GM19468 (cell line): Measurements from ENCODE around the gene TMEM80.
"Not testable (repeated sequence)": the region's sequence is repeated elsewhere in the genome, so short reads cannot be mapped to it uniquely, and the experiment has no call there.

Experiments
- ATAC-seq: cut with Tn5 transposase; IDR thresholded peaks from one replicate; pipeline ENCODE4 v1.9.1; 2021; ENCODE audit warnings: mild to moderate bottlenecking, moderate library complexity, moderate number of reproducible peaks; ENCODE audit not compliant: unreplicated experiment; ENCODE audit errors: extremely low read depth

Gene TMEM80

GRCh38 chr11:720017-720641 lies 24.5 kb downstream of the TMEM80 start:
- ATAC-seq: no peak

- ATAC-seq: no peak
Measured at GRCh38 chr11:720642-721246, 25.1 kb downstream of the TMEM80 start.

- ATAC-seq: no peak
Measured at GRCh38 chr11:721247-721740, 25.7 kb downstream of the TMEM80 start.

DNA sequence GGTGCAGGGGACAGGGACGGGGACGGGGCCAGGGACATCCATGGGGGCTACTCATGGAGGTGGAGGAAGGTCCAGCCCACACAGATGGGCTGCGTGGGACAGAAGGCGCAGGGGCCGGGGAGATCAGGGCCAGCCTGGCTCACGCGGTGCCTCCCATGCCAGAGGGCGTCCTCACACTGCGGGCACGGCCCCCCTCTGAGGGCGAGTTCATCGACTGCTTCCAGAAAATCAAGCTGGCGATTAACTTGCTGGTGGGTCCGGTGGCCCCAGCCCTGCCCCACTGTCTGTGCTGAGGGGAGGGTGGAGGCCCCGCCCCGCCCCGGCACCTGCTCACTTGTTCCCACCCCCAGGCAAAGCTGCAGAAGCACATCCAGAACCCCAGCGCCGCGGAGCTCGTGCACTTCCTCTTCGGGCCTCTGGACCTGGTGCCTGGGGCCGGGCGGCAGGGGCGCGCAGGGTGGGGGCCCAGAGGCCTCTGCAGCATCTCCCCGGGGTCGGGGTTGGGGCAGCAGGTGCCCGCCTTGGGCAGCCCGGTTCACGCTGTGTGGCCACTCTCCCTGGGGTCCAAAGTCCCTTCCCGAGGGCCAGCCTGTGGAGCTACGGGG lies 26.2 kb downstream of the TMEM80 start:
- ATAC-seq: no peak

DNA sequence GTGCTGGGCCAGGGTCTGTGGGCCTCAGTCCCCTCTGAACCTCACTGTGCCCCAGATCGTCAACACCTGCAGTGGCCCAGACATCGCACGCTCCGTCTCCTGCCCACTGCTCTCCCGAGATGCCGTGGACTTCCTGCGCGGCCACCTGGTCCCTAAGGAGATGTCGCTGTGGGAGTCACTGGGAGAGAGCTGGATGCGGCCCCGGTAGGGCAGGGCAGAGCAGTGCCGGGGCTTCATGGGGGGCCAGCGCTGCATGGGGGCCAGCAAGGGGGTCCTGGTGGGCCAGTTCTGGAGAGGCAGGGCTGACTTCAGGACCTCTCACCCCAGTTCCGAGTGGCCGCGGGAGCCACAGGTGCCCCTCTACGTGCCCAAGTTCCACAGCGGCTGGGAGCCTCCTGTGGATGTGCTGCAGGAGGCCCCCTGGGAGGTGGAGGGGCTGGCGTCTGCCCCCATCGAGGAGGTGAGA lies 26.8 kb downstream of the TMEM80 start:
- no peak for ATAC-seq

- no peak for ATAC-seq
Measured at GRCh38 chr11:723120-723883, 27.7 kb downstream of the TMEM80 start.

DNA sequence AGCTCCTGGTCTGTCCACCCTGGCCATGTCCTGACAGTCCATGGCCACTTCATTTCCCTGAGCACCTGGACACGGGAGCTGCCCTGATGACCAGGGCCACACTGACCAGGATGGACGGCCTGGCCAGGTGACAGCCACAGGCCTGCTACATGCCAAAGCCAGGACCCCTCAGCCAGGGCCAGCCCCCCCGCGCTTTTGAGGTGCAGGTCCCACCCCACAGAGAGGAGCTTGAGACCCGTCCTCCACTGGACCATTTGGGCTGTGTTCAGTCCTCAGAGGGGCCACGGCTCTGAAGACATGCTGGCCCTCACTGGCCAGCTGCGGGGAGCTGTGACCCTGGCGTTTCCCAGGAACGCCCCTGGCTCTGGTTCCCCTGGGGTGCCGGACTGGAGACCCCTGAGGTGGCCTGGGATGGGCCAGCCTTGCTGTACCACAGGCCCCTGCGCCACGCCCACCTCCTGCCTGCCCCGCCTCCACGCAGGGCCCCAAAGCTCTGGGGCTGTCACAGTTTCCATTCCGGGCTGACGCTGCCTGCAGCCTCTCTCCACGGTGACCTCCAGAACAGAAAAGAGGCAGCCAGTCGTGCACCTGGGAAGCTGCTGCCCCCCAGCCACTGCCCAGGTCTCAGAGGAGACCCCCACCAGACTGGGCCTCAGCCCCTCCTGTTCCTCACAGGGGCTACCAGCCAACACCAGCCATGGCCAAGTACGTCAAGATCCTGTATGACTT lies 28.6 kb downstream of the TMEM80 start:
- ATAC-seq: no peak

GRCh38 chr11:724778-725386 lies 29.3 kb downstream of the TMEM80 start:
- no peak for ATAC-seq

GRCh38 chr11:725624-726202 lies 30.1 kb downstream of the TMEM80 start:
- ATAC-seq: no peak

DNA sequence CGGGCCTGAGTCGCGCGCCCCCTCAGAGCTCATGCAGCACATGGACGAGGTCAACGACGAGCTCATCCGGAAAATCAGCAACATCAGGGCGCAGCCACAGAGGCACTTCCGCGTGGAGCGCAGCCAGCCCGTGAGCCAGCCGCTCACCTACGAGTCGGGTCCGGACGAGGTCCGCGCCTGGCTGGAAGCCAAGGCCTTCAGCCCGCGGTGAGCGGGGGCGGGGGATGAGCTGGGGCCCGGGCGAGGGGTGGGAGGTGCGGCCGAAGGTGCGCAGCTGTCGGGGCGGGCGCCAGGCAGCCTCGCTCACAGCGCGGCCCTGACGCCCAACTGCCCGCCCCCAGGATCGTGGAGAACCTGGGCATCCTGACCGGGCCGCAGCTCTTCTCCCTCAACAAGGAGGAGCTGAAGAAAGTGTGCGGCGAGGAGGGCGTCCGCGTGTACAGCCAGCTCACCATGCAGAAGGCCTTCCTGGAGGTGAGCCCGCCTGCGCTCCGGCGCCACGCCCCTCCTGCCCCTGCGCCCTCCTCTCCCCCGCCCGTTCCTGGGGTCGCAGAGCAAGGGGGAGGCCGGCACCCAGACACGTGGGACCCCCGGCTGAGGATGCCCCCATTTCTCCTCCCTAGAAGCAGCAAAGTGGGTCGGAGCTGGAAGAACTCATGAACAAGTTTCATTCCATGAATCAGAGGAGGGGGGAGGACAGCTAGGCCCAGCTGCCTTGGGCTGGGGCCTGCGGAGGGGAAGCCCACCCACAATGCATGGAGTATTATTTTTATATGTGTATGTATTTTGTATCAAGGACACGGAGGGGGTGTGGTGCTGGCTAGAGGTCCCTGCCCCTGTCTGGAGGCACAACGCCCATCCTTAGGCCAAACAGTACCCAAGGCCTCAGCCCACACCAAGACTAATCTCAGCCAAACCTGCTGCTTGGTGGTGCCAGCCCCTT lies 30.9 kb downstream of the TMEM80 start:
- ATAC-seq: no peak

DNA sequence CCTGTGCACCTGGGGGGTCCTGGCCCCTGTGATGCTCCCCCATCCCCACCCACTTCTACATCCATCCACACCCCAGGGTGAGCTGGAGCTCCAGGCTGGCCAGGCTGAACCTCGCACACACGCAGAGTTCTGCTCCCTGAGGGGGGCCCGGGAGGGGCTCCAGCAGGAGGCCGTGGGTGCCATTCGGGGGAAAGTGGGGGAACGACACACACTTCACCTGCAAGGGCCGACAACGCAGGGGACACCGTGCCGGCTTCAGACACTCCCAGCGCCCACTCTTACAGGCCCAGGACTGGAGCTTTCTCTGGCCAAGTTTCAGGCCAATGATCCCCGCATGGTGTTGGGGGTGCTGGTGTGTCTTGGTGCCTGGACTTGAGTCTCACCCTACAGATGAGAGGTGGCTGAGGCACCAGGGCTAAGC lies 31.7 kb downstream of the TMEM80 start:
- ATAC-seq: no peak

DNA sequence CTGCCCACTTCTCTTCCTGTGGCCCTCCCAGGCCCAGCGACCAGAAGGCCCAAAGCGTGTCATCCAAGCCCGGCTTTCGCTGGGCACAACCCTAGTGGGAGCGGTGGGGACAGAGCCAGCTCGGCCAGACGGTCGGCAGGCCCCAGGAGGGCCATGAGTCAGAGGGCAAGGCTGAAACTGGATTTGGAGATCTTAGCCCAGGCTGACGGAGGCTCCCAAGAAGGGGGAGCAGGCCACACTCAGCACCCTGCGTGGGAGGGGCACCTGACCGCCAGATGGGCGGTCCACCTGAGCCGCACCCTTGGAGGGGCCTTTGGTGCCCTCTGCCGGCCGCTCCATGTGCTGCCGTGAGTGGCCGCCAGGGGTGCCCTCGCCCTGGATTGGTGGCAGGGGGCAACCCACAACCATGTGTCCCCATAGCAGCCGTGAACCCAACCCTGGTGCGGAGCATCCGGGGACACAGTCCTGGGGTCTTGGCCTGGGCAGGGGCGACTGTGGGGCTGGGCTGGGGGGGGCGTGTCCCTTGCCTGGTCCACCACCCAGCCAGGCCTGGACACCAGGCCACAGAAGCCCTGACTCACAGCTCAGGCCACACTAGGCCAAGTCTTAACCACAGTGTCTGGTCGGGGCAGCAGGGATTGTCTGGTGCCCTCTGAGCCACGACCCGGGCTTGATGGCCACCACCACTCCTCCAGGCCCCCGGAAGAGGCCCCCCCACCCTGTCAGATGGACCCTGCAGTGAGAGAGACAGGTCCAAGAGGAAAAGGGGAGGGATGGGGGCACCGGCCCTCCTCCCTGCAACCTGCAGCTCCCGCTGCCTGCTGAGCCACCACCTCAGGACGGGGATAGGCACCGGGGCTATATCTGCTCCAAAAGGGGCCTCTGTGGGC lies 32.5 kb downstream of the TMEM80 start:
- no peak for ATAC-seq

DNA sequence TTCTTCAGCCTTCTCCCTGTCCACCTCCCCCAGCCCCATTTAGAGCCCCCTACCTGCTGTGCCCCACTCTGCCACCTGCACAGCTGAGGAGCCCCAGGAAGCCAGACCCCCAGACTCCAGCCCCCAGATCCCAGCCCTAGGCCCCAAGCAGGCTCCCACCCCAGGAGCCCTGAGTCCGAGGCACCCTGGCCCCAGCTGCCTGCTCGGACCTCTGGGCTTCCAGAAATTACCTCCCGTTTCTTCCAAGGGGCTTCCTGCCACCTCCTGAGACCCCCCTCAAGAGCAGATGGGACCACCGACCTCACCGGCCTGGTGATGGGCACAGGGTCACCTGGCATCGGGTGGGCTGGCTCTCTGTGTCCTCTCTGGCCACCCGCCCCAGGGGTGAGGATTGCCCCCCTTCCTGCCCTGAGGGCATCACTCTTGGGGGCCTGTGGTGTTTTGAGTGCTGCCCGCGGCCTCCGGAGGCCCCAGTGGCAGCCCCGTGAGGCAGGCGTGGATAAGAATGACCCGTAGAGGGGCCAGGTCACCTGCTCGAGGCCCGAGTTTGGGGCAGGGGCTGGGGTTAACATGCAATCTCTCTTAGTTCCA lies 33.4 kb downstream of the TMEM80 start:
- no peak for ATAC-seq

GRCh38 chr11:729492-730074 lies 34.0 kb downstream of the TMEM80 start:
- ATAC-seq: no peak

- no peak for ATAC-seq
Measured at GRCh38 chr11:733072-733471, 37.5 kb downstream of the TMEM80 start.

- not testable (repeated sequence) for ATAC-seq
Measured at GRCh38 chr11:734541-734940, 38.9 kb downstream of the TMEM80 start.

DNA sequence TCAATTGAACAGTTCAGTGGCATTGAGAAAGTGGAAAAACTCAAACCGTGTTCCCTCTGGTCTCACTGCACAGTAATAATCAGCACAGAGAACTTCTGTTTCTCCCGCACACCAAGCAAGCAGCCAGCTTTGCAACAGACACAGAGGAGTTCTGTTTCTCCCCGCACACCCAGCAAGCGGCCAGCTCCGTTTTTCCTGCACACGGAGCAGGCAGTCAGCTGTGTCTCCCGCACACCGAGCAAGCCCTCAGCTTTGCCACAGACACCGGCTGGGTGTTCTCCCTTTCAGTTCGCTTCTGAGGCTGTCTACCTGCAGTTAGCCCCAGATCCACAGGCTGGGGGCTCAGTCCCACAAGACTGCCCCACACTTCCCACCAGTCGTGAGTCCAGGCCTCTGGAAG lies 41.8 kb downstream of the TMEM80 start:
- ATAC-seq: no peak
